ENCODE results near the gene FBLN1. TPM values are rescaled to one million over a fixed set of nuclear protein-coding genes. Genes with fewer than 3 reads are reported as not detected.

FBLN1 gene
- total and polyA plus RNA-seq, 2 of the 8 experiments (the other 6 are each of a cell fraction or from before 2014, with no cell fraction given): 159 to 168 TPM

DNA sequence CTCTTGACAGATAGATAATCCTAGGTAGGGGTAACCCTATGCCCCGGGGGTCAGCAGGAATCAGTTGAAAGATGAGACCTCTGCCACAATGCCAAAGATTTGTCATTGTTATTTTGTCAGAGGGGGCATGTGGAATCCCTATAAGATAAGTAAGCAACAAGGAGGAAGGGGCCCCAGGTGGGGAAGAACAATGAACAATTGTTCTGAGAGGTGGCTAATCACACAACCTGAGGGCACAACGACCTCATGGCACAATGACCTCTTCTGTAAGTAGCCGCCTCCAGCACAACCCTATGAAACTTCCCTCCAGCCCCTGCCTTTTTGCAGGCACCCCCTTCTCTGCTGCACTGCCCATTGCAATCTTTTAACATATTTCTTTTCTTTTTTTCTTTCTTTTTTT, 11.8 kb upstream of the FBLN1 start:
- Histone ChIP-seq H4K91ac (replicated peaks; ENCODE audit: insufficient read length, low read length) (no peak overlapping the region), H3K14ac (ENCODE audit: insufficient read length) (no peak overlapping the region), H3K23me2 (ENCODE audit: low read depth, low read length) (no peaks in the 10 kb centered on the region), H3K4ac (replicated peaks; ENCODE audit: insufficient read length, low read depth, low read length) (no peak overlapping the region), H2BK5ac (ENCODE audit: low read depth, low read length) (no peak overlapping the region), H3K18ac (ENCODE audit: extremely low read depth, low read length) (no peak overlapping the region), H3K79me1 (ENCODE audit: low read depth, low read length) (no peaks in the 10 kb centered on the region; the same call in 1 of the 2 replicates), H2AK5ac (ENCODE audit: low read depth, low read length) (no peak overlapping the region), H3K4me3 (ENCODE audit: extremely low read depth in 1 of 4, insufficient read depth in 2 of 4, low read depth in 3 of 4, low read length in 4 of 4) (no peak overlapping the region), H2BK20ac (ENCODE audit: low read length) (no peak overlapping the region), H3K23ac (ENCODE audit: insufficient read length) (no peak overlapping the region), H2AFZ (ENCODE audit: low read length) (no peak overlapping the region), H3K27ac (ENCODE audit: low read depth, low read length) (no peak overlapping the region), H3K56ac (replicated peaks; ENCODE audit: insufficient read length, low read depth, low read length) (no peak overlapping the region), H3K4me2 (ENCODE audit: insufficient read depth in 1 of 2, low read depth in 2 of 2, low read length in 2 of 2) (no peak overlapping the region), H3K27me3 (replicated peaks in 1 of 4; ENCODE audit: control insufficient read depth in 3 of 4, extremely low read depth in 1 of 4, insufficient read depth in 3 of 4, low read length in 3 of 4) (no peaks in the 10 kb centered on the region), H3K36me3 (ENCODE audit: control insufficient read depth in 2 of 4, insufficient read depth in 4 of 4, low read length in 3 of 4) (no peaks in the 10 kb centered on the region), H4K20me1 (replicated peaks in 1 of 2; ENCODE audit: control insufficient read depth in 1 of 2, insufficient read depth in 2 of 2, low read length in 2 of 2) (no peaks in the 10 kb centered on the region), H2BK12ac (ENCODE audit: low read depth, low read length) (no peak overlapping the region), H4K8ac (ENCODE audit: extremely low read depth, insufficient read depth, low read length) (no peak overlapping the region), H2BK120ac (replicated peaks; ENCODE audit: low read depth, low read length) (no peak overlapping the region), H3K4me1 (replicated peaks in 1 of 4; ENCODE audit: control insufficient read depth in 3 of 4, insufficient read depth in 4 of 4, low read length in 3 of 4) (0 out of 7 replicates have a peak, but pooled peaks cover 0 to 1% (median 0%) of the 10 kb centered on the region in 4 experiments), H3K79me2 (ENCODE audit: control insufficient read depth in 1 of 2, insufficient read depth in 2 of 2, low read length in 2 of 2) (no peaks in the 10 kb centered on the region), H3K9me3 (ENCODE audit: insufficient read depth in 2 of 2, low read depth in 1 of 2, low read length in 1 of 2) (peaks cover 12% of the 10 kb centered on the region in 2 experiments), H3K9ac (replicated peaks in 1 of 4; ENCODE audit: extremely low read depth in 1 of 4, low read depth in 3 of 4, low read length in 3 of 4) (no peak overlapping the region), H4K5ac (ENCODE audit: insufficient read length, low read depth, low read length) (no peak overlapping the region), H2BK15ac (ENCODE audit: low read length) (no peak overlapping the region)
- ChIA-PET CTCF (ENCODE audit: partially characterized antibody) (no interaction called here), POLR2A (ENCODE audit: partially characterized antibody) (no interaction called here)
- no peak for DNase-seq (ENCODE audit: low read depth in 1 of 2, low spot score in 2 of 2)
- FAIRE-seq: no peak
- TF ChIP-seq CHD2 (IDR thresholded peaks at IDR 0.05; ENCODE audit: low read length) (no peak), TAF1 (IDR thresholded peaks at IDR 0.05; ENCODE audit: low read depth, low read length) (no peak), RBBP5 (IDR thresholded peaks at IDR 0.05; ENCODE audit: borderline replicate concordance, low read depth, low read length) (no peak), TAF7 (optimal IDR thresholded peaks at IDR 0.05; ENCODE audit: borderline replicate concordance, low read depth, low read length) (no peak), POLR2A (IDR thresholded peaks at IDR 0.05; ENCODE audit: control extremely low read depth in 1 of 2, low read depth in 2 of 2, low read length in 2 of 2) (no peak), RAD21 (IDR thresholded peaks at IDR 0.05 in 1 of 2, conservative IDR thresholded peaks at IDR 0.05 in 1 of 2; ENCODE audit: low read depth in 2 of 2, low read length in 2 of 2) (no peak)
- TF ChIP-seq, protein P1, sequence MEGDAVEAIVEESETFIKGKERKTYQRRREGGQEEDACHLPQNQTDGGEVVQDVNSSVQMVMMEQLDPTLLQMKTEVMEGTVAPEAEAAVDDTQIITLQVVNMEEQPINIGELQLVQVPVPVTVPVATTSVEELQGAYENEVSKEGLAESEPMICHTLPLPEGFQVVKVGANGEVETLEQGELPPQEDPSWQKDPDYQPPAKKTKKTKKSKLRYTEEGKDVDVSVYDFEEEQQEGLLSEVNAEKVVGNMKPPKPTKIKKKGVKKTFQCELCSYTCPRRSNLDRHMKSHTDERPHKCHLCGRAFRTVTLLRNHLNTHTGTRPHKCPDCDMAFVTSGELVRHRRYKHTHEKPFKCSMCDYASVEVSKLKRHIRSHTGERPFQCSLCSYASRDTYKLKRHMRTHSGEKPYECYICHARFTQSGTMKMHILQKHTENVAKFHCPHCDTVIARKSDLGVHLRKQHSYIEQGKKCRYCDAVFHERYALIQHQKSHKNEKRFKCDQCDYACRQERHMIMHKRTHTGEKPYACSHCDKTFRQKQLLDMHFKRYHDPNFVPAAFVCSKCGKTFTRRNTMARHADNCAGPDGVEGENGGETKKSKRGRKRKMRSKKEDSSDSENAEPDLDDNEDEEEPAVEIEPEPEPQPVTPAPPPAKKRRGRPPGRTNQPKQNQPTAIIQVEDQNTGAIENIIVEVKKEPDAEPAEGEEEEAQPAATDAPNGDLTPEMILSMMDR (IDR thresholded peaks at IDR 0.05; ENCODE audit: control extremely low read depth in 1 of 3, insufficient read depth in 1 of 3, low read depth in 1 of 3, low read length in 3 of 3): no peak
- TF ChIP-seq, protein P2, sequence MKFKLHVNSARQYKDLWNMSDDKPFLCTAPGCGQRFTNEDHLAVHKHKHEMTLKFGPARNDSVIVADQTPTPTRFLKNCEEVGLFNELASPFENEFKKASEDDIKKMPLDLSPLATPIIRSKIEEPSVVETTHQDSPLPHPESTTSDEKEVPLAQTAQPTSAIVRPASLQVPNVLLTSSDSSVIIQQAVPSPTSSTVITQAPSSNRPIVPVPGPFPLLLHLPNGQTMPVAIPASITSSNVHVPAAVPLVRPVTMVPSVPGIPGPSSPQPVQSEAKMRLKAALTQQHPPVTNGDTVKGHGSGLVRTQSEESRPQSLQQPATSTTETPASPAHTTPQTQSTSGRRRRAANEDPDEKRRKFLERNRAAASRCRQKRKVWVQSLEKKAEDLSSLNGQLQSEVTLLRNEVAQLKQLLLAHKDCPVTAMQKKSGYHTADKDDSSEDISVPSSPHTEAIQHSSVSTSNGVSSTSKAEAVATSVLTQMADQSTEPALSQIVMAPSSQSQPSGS (IDR thresholded peaks at IDR 0.05; ENCODE audit: low read length): no peak
- TF ChIP-seq, protein P3, sequence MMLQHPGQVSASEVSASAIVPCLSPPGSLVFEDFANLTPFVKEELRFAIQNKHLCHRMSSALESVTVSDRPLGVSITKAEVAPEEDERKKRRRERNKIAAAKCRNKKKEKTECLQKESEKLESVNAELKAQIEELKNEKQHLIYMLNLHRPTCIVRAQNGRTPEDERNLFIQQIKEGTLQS (IDR thresholded peaks at IDR 0.05; ENCODE audit: insufficient read depth, low read depth, low read length): no peak
- 89% methylated on average over 3 of the region's 3 CpGs; no CpG with 5 or more reads in 1 of the 2 experiments for WGBS, 2 experiments (ENCODE audit: extremely low coverage in 1 of 2, insufficient coverage in 1 of 2, insufficient read length in 1 of 2, insufficient replicate concordance in 2 of 2, low coverage in 1 of 2, low lambda C conversion rate in 2 of 2, missing lambda C conversion rate in 1 of 2)

Data from H1 (cell line).